GM20000 (cell line): Measurements from ENCODE around the gene ZNF70.

Experiments
- DNase-seq: peaks from one replicate; pipeline ENCODE4 v3.0.0; 2012; ENCODE audit warnings: low spot score
- TF ChIP-seq, protein P1 (sequence below): IDR thresholded peaks from 2 replicates; pipeline ENCODE4 v1.5.1; 2012; ENCODE audit warnings: mild to moderate bottlenecking, control low read depth; ENCODE audit errors: extremely low read depth, missing control alignments

The ZNF70 gene

DNA sequence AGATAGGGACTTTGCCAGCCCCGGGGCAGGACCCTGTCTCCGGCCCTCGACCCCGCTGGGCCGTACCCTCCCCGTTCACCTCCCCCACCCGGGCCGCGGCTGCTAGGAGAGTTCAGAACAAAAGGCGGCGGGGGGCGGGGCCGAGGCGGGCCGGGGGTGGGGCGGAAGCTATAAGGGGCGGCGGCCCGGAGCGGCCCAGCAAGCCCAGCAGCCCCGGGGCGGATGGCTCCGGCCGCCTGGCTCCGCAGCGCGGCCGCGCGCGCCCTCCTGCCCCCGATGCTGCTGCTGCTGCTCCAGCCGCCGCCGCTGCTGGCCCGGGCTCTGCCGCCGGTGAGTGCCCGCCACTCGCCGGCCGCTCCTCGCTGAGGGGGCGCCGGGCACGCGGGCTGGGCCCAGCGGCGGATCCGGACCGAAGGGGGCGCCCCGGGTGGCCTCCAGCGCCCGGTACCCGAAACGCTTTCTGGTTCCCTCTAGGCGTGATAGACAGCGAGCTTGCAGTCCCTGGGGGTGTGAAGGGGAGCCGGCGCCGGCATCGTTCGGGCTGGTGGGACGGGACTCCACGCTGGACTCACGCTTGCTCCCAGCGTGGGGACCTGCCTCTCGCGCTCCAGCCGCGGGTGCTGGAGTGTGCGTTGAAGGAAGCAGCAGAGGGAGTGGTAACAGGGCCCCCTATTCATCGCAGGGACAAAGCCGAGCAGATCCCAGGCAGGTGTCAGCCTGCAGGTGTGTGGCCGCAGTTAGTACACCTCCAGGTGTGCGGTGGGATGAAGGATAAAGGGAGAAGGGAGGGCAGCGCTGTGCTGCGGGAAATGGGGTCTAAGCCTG lies 21.9 kb upstream of the ZNF70 start, which contains the start of gene MMP11:
TSS of gene MMP11 (plus strand) at position 201 of the 825 bp plus-strand sequence. CDS start at position 223, 22 bp downstream.
- DNase-seq = peak; percentile 87
- TF ChIP-seq, protein P1, sequence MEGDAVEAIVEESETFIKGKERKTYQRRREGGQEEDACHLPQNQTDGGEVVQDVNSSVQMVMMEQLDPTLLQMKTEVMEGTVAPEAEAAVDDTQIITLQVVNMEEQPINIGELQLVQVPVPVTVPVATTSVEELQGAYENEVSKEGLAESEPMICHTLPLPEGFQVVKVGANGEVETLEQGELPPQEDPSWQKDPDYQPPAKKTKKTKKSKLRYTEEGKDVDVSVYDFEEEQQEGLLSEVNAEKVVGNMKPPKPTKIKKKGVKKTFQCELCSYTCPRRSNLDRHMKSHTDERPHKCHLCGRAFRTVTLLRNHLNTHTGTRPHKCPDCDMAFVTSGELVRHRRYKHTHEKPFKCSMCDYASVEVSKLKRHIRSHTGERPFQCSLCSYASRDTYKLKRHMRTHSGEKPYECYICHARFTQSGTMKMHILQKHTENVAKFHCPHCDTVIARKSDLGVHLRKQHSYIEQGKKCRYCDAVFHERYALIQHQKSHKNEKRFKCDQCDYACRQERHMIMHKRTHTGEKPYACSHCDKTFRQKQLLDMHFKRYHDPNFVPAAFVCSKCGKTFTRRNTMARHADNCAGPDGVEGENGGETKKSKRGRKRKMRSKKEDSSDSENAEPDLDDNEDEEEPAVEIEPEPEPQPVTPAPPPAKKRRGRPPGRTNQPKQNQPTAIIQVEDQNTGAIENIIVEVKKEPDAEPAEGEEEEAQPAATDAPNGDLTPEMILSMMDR = no peak

DNA sequence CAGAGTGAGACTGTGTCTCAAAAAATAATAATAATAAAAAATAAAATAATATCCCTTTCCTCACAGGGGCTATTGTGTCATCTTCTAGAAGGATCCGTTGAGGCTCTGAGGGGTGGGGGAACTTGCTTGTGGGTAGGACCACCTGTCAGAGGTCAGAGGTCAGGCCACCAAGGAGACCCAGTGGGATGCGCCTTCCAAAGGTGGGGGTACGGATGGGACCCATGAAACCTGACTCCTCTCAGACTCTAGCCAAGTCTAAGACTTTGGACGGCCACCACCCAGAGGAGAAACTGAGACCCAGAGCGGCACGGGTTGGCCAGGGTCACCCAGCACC lies 21.4 kb upstream of the ZNF70 start:
- TF ChIP-seq, protein P1 = no peak
- DNase-seq = no peak

DNA sequence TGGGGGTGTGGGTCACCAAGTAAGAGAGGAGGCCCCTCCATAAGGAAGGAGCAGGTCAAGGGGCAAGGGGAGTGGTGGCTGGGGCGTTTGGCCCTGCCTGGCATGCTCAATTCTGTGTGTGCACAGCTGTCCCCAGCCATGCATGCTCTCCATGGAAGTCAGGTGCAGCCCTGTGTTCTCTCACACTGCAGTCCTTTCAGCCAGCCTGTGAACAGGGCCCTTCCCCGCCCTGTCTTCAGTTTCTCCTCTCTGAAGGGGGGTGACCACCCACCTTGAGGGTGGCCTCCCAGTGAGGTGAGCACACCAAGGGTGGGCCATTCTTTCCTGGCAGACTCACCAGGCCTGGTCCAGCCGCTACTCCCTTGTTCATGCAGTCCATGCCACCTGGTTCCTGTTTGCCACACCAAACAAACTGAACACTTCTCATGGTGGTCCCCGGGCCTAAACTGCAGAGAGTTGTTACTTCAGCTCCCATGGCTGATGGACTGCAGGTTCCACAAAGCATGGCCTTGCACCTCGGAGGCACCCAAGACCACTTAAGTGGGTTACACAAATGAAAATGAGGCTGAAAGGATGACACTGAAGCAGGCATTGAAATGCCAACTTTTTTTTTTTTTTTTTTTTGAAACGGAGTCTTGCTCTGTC lies 18.5 kb upstream of the ZNF70 start:
- no peak for DNase-seq
- TF ChIP-seq, protein P1 = no peak

DNA sequence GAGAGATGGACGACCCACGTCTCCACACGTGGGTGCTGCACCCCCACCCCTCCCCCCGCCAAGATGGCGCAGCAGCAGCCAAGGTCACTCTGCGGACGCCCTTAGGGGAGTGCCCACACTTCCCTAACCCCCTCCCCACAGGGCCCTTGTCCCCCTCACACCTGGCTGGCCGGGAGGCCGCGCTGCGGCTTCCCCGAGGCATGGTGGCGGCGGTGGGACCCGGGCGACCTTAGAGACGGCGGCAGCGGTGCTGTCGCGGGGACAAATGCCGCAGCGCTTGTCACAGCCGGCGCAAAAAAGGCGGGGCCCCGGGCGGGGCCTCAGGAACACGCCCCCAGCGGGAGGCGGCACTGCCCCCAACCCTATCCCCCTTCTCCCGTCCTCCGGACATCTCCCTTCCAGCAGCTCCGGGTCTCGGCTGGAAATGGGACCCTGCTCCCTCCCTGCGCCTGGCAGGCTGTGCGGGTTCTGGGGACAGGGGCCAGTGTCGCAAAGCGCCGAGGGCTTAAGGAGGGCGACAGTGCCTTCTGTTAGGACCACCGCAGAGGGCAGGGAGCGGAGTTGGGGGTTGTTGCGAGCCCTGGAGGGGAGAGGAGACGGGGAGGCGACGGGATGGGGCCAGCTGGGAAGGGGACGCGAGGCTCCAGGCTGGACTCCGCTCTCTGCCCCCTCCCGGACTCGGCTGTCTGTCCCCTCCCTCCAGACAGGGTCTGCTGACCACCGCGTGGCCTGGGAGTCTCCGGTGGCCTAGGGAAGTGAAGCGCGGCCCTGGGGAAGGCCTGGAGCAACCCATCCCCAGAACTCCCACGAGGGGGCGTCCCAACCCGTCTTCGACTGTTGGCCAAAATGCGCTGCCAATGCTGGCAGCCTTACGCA lies 17.0 kb upstream of the ZNF70 start, which contains the start of gene CHCHD10:
TSS of gene CHCHD10 (minus strand) at position 300 of the 876 bp plus-strand sequence. CDS start at position 202, 98 bp downstream.
- TF ChIP-seq, protein P1 = peak; percentile 62
- DNase-seq = peak; percentile 92

DNA sequence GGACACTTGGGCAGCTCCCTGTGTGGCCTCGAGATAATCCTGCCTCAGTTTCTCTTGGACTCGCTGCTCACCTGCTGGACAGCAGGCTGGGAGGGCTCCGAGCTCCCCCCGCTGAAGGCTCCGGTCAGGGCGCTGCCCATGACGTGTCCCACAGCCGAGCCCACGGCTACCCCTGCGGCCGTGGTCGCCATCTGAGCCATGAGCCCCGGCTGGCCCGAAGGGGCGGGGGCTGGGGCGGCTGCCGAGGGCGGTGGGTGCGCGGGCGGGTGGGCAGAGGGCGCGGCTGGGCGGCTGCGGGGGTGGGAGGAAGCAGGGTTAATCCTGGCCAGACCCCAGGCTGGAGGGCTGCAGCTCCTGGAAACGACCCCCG lies 16.4 kb upstream of the ZNF70 start:
- TF ChIP-seq, protein P1 = no peak
- DNase-seq = no peak

DNA sequence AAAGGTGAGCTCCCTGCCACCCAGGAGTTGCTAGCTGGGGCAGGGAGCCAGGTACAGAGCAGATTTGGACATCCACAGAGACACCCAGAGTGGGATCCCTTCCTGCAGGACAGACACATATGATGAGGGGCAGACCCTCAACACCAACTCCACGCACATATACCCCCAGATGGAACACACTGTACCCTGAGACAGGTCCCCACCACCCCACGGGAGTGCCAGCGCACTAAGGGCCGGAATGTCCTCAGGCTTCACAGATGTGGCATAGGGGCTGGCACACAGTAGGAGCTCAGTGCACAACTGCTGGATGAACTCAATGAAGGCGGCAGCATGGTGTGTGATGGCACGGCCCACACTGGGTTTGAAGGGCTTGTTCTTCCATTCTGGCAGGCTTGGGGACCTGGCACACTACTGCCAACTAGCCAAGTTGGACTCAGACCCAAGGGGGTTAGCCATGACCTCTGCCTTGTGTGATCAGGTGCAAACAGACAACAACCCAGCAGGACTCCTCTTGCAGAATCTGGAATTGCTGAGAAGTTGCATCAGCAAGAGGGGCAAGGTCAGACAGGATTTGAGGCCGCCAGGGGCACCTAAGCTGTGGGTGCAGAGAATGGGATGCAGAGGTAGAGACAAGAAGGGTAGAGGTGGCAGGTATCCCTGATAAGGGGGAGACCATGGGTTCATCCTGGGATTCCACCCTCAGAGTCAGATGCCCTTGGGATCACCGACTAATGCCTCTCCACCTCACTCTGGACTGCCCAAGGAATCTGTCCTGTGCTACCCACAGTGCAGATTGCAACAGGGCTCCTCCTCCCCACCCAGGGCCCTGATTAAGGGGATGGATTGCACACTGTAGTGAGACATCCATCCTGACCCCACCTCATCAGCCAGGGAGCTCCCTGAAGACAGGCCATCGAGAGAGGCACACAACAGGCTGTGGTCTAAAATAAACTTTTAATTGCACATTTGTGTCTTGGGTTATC lies 14.3 kb upstream of the ZNF70 start:
- DNase-seq = no peak
- TF ChIP-seq, protein P1 = no peak
